HepG2 (cell line): ENCODE data around the gene SLC22A7. TPM values are rescaled to one million over a fixed set of nuclear protein-coding genes. Genes with fewer than 3 reads are reported as not detected.
A peak's percentile ranks its signal among the peaks of the same experiment; 100 is the strongest.

Experiments
- ATAC-seq: fragments of 200-7000 bp; cut with Tn5 transposase; 3 replicates; pipeline ENCODE4 v1.9.1; 2020; ENCODE audit warnings: mild to moderate bottlenecking, moderate library complexity
- BruUV-seq: library from RNA; stranded (reverse); fragments of 400-500 nt; replicated peaks from 2 replicates; lab custom pipeline; 2021; lab: Mats Ljungman, UMichigan
- CTCF ChIA-PET: fragments of 300-600 bp; formaldehyde crosslinking; extraction: SDS; loops from one replicate; lab custom pipeline; 2021; ENCODE audit warnings: low total read pairs, inconsistent platforms, low intra/inter-chr PET ratio; lab: Yijun Ruan, JAX
- POLR2A ChIA-PET: fragments of 350-600 bp; sonication (Branson Sonifier 250); formaldehyde crosslinking; loops from one replicate; lab custom pipeline; 2020; ENCODE audit warnings: antibody characterized with exemption, inconsistent platforms; lab: Yijun Ruan, JAX
- DNase-seq: peaks from one replicate; pipeline ENCODE4 v3.0.0-alpha.2; 2015; ENCODE audit warnings: low spot score
- FAIRE-seq: peaks from 3 replicates; lab custom pipeline; 2011; peaks lifted over from hg19 to GRCh38; lab: Jason Lieb, UNC
- H2AFZ ChIP-seq: one replicate; pipeline ENCODE4 v1.6.1; 2011; ENCODE audit warnings: low read length, inconsistent platforms
- H3K27ac ChIP-seq: fragments of 300-600 bp; 3 replicates; pipeline ENCODE4 v1.8.0; 2011; ENCODE audit warnings: mixed run types, mild to moderate bottlenecking, mixed read lengths, low read length, inconsistent platforms; ENCODE audit not compliant: insufficient read depth; ENCODE audit errors: extremely low read length
- H3K27me3 ChIP-seq, 2 experiments: fragments of 200-600 bp in 1 of 2; 2 replicates in 1 of 2; 3 replicates in 1 of 2; pipeline versions ENCODE4 v1.6.0 to v1.8.0; 2011; ENCODE audit warnings: low read length in 2 of 2, mild to moderate bottlenecking in 2 of 2, moderate library complexity in 2 of 2, inconsistent platforms in 1 of 2; ENCODE audit not compliant: insufficient read depth in 2 of 2, control insufficient read depth in 1 of 2
- H3K36me3 ChIP-seq, 2 experiments: fragments of 200-600 bp in 1 of 2; replicated peaks in 1 of 2; 2 replicates in 1 of 2; 3 replicates in 1 of 2; pipeline versions ENCODE4 v1.5.1 to v1.8.0; 2011; ENCODE audit warnings: low read length in 2 of 2, inconsistent platforms in 1 of 2; ENCODE audit not compliant: insufficient read depth in 2 of 2, control insufficient read depth in 1 of 2
- H3K4me1 ChIP-seq: 2 replicates; pipeline ENCODE4 v1.5.1; 2012; ENCODE audit warnings: low read length, inconsistent platforms; ENCODE audit not compliant: insufficient read depth
- H3K4me2 ChIP-seq: 2 replicates; pipeline ENCODE4 v1.6.0; 2011; ENCODE audit warnings: low read depth, low read length, inconsistent platforms
- H3K4me3 ChIP-seq, 3 experiments: fragments of 200-600 bp in 1 of 3; sonication (generic), shearing (Covaris generic) in 1 of 3; replicated peaks in 1 of 3; 2 replicates each; pipeline ENCODE4 v1.5.1; 2011 to 2016; ENCODE audit warnings: low read length in 3 of 3, inconsistent platforms in 2 of 3, low read depth in 2 of 3, mild to moderate bottlenecking in 2 of 3, control low read depth in 1 of 3, mixed read lengths in 1 of 3; ENCODE audit not compliant: insufficient read depth in 1 of 3
- H3K79me2 ChIP-seq: one replicate; pipeline ENCODE4 v1.6.1; 2011; ENCODE audit warnings: low read length, inconsistent platforms; ENCODE audit not compliant: insufficient read depth
- H3K9ac ChIP-seq: 2 replicates; pipeline ENCODE4 v1.6.0; 2011; ENCODE audit warnings: mild to moderate bottlenecking, low read depth, low read length, inconsistent platforms; ENCODE audit not compliant: insufficient read depth
- H3K9me3 ChIP-seq: 2 replicates; pipeline ENCODE4 v1.5.1; 2012; ENCODE audit warnings: mild to moderate bottlenecking, low read length
- H4K20me1 ChIP-seq: 2 replicates; pipeline ENCODE4 v1.6.0; 2011; ENCODE audit warnings: inconsistent platforms, mild to moderate bottlenecking, low read length, moderate library complexity; ENCODE audit not compliant: insufficient read depth
- ETV5 ChIP-seq: IDR thresholded peaks from 2 replicates; pipeline ENCODE4 v1.6.1; 2018; ENCODE audit warnings: missing biosample characterization, missing genetic modification reagents, inconsistent platforms, borderline replicate concordance
- MTA3 ChIP-seq: sonication (generic); formaldehyde crosslinking; IDR thresholded peaks from 2 replicates; pipeline ENCODE4 v1.4.0; 2020; ENCODE audit warnings: missing genetic modification reagents
- RBM22 ChIP-seq: fragments of 200-400 bp; formaldehyde crosslinking; optimal IDR thresholded peaks from 2 replicates; pipeline ENCODE3; 2017; ENCODE audit warnings: mild to moderate bottlenecking, low read length, moderate library complexity
- ZNF12 ChIP-seq: sonication (generic); formaldehyde crosslinking; IDR thresholded peaks from 2 replicates; pipeline ENCODE4 v1.5.0; 2020; ENCODE audit warnings: missing genetic modification reagents
- ZNF251 ChIP-seq: sonication (generic); formaldehyde crosslinking; IDR thresholded peaks from 2 replicates; pipeline ENCODE4 v1.9.0; 2021; ENCODE audit warnings: mild to moderate bottlenecking, missing genetic modification reagents
- ZNF337 ChIP-seq: sonication (generic); formaldehyde crosslinking; IDR thresholded peaks from 2 replicates; pipeline ENCODE4 v1.5.1; 2020; ENCODE audit warnings: missing genetic modification reagents, low read depth, mild to moderate bottlenecking, borderline replicate concordance
- ZNF598 ChIP-seq: sonication (generic); formaldehyde crosslinking; IDR thresholded peaks from 2 replicates; pipeline ENCODE4 v1.5.1; 2020; ENCODE audit warnings: mild to moderate bottlenecking, missing genetic modification reagents, borderline replicate concordance
- WGBS: methylation state at CpG from one replicate; pipeline ENCODE4 v1.1.6; 2017; ENCODE audit warnings: low lambda C conversion rate; 5-methylcytosine and 5-hydroxymethylcytosine counted together
- in situ Hi-C: cut with HindIII; loops from 2 replicates; pipeline ENCODE4 v1.10.0; 2017; ENCODE audit warnings: low pct_unique_long_range_greater_than_20kb; ENCODE audit not compliant: extremely low pct_ligation_motif_present
- intact Hi-C: fragments of 100-400 bp; cut with micrococcal nuclease; formaldehyde crosslinking; loops from one replicate; pipeline ENCODE4 v1.10.0; 2022; ENCODE audit not compliant: unreplicated experiment
- polyA plus RNA-seq, 8 experiments: library from polyadenylated mRNA; depleted of rRNA in 3 of 8; stranded (reverse) in 7 of 8; unstranded in 1 of 8; fragments of >200 nt; fragmentation: Illumina TruSeq in 4 of 8; extraction: Trizol in 4 of 8; gene quantifications; 2 replicates each; pipeline versions ENCODE4 v1.2.1 to v1.2.3, GENCODE V29; 2011 to 2016; ENCODE audit warnings: low read depth in 4 of 8, missing spikeins in 1 of 8, mixed read lengths in 1 of 8; ENCODE audit not compliant: insufficient read depth in 1 of 8
- total RNA-seq, 5 experiments: library from RNA; depleted of rRNA; stranded (reverse); fragments of >200 nt; fragmentation: Illumina TruSeq; extraction: Trizol; gene quantifications; 2 replicates each; pipeline ENCODE4 v1.2.3, GENCODE V29; 2016; ENCODE audit warnings: low read depth in 1 of 5
- TF ChIP-seq, protein P1 (sequence below): sonication (generic); formaldehyde crosslinking; IDR thresholded peaks from 2 replicates; pipeline ENCODE4 v1.5.0; 2020; ENCODE audit warnings: mild to moderate bottlenecking, missing genetic modification reagents

The SLC22A7 gene
- total and polyA plus RNA-seq, 2 of the 13 experiments (the other 11 are each of a cell fraction or from before 2014, with no cell fraction given): 5.3 to 22.6 TPM

DNA sequence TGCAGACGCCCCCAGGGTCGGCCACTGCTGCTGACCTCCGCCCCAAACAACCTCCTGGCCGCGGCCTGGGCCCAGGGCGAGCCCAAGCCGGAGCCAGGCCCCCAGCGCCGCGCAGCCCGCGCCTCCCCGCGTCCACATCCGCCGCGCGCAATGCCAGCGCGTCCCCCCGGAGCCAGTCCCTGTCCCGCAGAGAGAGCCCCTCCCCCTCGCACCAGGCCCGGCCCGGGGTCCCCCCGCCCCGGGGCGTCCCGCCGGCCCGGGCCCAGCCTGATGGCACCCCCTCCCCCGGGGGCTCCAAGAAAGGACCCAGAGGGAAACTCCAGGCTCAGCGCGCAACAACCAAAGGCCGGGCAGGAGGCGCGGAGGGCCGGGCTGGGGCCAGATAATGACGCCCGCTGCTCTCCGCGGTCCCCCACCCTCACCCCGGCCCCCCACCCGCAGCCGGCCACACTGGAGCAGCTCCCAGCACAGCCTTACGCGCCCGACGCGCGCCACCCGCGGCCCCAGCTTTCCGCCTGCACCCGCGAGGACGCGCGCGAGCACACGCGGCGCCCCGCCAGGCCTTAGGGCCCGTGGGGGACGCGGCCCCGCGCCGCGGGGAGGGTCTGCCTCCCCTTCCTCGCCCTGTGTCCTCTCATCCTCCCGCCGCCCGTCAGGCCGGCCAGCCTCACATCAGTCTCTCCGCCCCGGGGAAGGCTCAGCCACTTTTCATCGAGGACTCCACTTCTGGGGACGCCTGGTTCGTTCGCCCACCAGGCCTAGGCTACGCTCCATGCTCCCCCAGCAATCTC, 12.9 kb upstream of the SLC22A7 start:
- intact Hi-C loops: no loop called here
- Histone ChIP-seq H3K36me3 (no peaks in the 10 kb centered on the region), H3K4me1 (peaks cover 74% of the 10 kb centered on the region), H3K9ac (no peak overlapping the region), H3K27me3 (no peaks in the 10 kb centered on the region), H3K9me3 (no peaks in the 10 kb centered on the region), H3K4me3 (no peak overlapping the region), H3K4me2 (no peak overlapping the region), H2AFZ (no peak overlapping the region), H4K20me1 (no peaks in the 10 kb centered on the region), H3K27ac (no peak overlapping the region), H3K79me2 (no peaks in the 10 kb centered on the region)
- ChIA-PET POLR2A (no interaction called here), CTCF (no interaction called here)
- BruUV-seq: no TSS peak
- in situ Hi-C loops: no loop called here
- ATAC-seq (no peak), DNase-seq (no peak), FAIRE-seq (no peak)
- TF ChIP-seq ZNF251 (CRISPR knock-in tag) (no peak), RBM22 (no peak), ZNF337 (CRISPR knock-in tag) (no peak), MTA3 (CRISPR knock-in tag) (no peak)
- WGBS: 97% methylated on average over 74 of the region's 83 CpGs

DNA sequence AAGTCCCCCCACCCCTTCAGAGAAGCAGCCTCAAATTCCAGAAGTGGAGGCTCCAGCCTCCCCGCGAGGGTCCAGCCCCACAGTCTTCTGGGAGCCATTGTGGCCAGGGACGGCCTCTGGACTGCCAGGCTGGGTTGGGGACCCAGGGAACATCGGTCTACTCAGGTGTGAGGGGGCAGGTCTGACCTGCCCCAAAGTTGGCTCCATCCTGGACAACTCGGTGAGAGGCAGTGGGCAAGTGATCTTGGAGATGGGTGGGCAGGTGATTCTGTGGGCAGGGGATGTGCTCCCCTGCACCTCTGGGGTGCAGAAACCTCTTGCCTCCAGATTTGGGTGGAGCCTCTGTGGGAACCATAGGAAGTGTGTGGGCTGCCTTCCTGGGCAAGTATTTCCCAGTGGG, 12.2 kb upstream of the SLC22A7 start:
- no peaks in the 10 kb centered on the region for H3K79me2 ChIP-seq
- FAIRE-seq (no peak), ATAC-seq (no peak), DNase-seq (no peak)
- no peak overlapping the region for H2AFZ ChIP-seq
- WGBS: 100% methylated on average over 5 of the region's 5 CpGs
- no peaks in the 10 kb centered on the region for H3K36me3 ChIP-seq
- no peaks in the 10 kb centered on the region for H3K27me3 ChIP-seq
- H3K27ac ChIP-seq: no peak overlapping the region
- in situ Hi-C loops (no loop called here), intact Hi-C loops (no loop called here)
- no TSS peak for BruUV-seq
- no peaks in the 10 kb centered on the region for H3K9me3 ChIP-seq
- TF ChIP-seq, protein P1, sequence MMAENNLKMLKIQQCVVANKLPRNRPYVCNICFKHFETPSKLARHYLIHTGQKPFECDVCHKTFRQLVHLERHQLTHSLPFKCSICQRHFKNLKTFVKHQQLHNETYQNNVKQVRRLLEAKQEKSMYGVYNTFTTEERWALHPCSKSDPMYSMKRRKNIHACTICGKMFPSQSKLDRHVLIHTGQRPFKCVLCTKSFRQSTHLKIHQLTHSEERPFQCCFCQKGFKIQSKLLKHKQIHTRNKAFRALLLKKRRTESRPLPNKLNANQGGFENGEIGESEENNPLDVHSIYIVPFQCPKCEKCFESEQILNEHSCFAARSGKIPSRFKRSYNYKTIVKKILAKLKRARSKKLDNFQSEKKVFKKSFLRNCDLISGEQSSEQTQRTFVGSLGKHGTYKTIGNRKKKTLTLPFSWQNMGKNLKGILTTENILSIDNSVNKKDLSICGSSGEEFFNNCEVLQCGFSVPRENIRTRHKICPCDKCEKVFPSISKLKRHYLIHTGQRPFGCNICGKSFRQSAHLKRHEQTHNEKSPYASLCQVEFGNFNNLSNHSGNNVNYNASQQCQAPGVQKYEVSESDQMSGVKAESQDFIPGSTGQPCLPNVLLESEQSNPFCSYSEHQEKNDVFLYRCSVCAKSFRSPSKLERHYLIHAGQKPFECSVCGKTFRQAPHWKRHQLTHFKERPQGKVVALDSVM (CRISPR knock-in tag): peak; percentile 28; the same call in 1 of the 2 replicates
- TF ChIP-seq ETV5 (CRISPR knock-in tag) (no peak), ZNF598 (CRISPR knock-in tag) (no peak), ZNF12 (CRISPR knock-in tag) (no peak)
- ChIA-PET CTCF (interaction anchor here (2.8 kb wide), 1 partner anchor 22 kb away, joined by 23 read pairs; no protein-coding TSS in a partner anchor), POLR2A (interaction anchor here (8.3 kb wide), 1 partner anchor 15 kb away, joined by 314 read pairs; no protein-coding TSS in a partner anchor)
- no peak overlapping the region for H3K9ac ChIP-seq
- H4K20me1 ChIP-seq: no peaks in the 10 kb centered on the region
- H3K4me3 ChIP-seq: no peak overlapping the region
- H3K4me1 ChIP-seq: peaks cover 74% of the 10 kb centered on the region
- no peak overlapping the region for H3K4me2 ChIP-seq
